ENCODE measurements around the gene DIP2C. TPM values are rescaled to one million over a fixed set of nuclear protein-coding genes. Genes with fewer than 3 reads are reported as not detected.

The DIP2C gene
- total RNA-seq, 2 experiments from 2014 or later, result 1.6 to 1.7 TPM

DNA sequence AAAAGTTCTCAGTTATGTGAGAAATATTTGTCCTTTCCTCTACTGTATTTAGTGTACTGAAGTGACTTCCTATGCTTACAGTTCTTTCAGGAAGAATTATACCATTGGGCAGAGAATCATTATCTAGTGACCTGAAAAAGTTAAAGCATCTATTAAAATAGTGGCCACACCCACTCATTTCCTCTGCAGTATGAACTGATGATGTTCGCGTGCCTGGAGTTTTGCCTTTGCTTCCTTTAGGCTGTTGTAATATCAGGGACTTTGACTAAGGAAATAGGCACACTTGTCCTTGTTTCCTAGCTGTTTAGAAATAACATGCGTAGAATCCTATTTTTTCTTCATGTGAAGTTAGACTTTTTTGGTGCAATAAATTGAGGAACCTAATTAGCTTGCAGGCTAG lies 453.6 kb downstream of the DIP2C start:
- Mint-ChIP-seq H3K27ac (no peak overlapping the region), H3K27me3 (no peaks in the 10 kb centered on the region), H3K4me1 (no peaks in the 10 kb centered on the region), H3K4me3 (no peak overlapping the region), H3K9me3 (no peaks in the 10 kb centered on the region), H3K36me3 (peaks cover 7% of the 10 kb centered on the region)
- DNase-seq (no peak), ATAC-seq (ENCODE audit: low read depth) (no peak)
- POLR2A ChIA-PET, result no interaction called here

DNA sequence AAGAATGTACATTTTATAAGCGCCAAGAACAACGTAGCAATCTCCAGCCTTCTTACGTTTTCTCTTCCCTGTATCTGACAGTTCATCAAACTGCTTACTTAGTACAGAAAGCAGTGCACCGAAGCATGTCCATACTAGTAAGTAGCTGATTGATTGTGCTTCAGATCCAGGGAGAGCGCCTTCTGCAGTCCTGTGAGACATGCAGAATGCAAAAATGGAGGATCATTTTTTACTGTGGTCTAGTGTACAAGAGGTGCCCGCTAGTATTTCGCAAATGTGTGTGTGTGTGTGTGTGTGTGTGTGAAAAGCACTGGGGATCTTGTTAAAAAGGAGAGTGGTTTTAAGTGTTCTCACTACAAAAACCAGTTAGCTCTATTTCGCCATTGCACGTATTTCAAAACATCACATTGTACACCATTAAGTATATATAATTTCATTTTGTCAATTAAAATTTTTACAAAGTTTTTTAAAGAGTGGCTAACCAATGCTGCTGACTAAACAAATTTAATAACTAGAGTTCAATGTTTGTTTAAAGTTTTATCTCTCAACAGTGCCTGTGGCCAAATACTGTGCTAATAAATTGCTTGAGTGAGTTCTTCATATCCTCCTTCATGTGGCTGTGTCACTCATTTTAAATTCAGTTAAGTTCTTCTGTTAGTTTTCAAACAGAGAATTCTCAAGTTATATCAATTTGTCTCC lies 454.6 kb downstream of the DIP2C start:
- ATAC-seq (ENCODE audit: low read depth), result no peak
- H3K27ac Mint-ChIP-seq, result no peak overlapping the region
- H3K4me3 Mint-ChIP-seq, result no peak overlapping the region
- no peak for DNase-seq
- no peaks in the 10 kb centered on the region for H3K9me3 Mint-ChIP-seq
- H3K36me3 Mint-ChIP-seq, result peaks cover 7% of the 10 kb centered on the region
- POLR2A ChIA-PET, result no interaction called here
- H3K27me3 Mint-ChIP-seq, result no peaks in the 10 kb centered on the region
- no peaks in the 10 kb centered on the region for H3K4me1 Mint-ChIP-seq

DNA sequence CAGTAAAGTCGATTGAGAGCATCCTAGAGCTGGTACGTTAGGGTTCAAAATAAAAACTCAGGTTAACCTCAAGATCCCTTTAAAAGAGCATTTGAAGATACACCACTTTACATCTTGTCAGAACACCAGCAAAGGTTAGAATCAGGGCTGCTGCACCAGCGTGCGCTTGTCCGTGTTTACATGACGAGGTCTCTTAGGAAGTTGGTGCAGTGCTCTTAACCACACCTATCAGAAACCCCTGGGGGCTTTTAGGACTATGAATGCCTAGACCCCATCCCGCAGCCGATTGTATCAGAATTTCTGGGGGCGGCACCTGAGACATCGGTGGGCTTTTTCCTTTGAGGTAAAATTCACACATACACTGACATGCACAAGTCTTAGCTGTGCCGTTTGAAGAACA lies 456.6 kb downstream of the DIP2C start:
- H3K36me3 Mint-ChIP-seq, result peaks cover 2% of the 10 kb centered on the region
- H3K4me3 Mint-ChIP-seq, result no peak overlapping the region
- no peaks in the 10 kb centered on the region for H3K9me3 Mint-ChIP-seq
- no peak for DNase-seq
- no peak for ATAC-seq (ENCODE audit: low read depth)
- POLR2A ChIA-PET, result no interaction called here
- H3K4me1 Mint-ChIP-seq, result peaks cover 4% of the 10 kb centered on the region
- H3K27ac Mint-ChIP-seq, result no peak overlapping the region
- no peaks in the 10 kb centered on the region for H3K27me3 Mint-ChIP-seq

DNA sequence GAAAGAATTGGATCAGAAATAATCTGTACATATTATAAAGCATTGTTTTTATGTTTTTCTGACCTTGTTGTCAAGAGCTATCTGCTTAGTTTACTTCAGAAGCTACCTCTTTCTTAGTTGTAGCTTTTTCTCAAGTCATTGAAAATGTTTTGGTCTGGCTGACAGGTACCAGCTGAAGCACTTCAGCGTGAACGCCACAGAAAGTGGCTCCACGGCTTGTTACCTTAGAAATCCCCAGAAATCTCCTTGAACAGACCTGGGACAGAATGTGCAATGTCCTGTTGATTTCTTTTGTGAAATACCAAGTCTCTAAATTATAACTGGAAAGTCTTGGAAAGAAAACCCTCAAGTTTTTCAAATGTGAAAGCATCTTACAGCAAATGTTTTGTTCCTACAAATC lies 457.4 kb downstream of the DIP2C start:
- H3K4me1 Mint-ChIP-seq, result peaks cover 4% of the 10 kb centered on the region
- no peaks in the 10 kb centered on the region for H3K27me3 Mint-ChIP-seq
- no peak overlapping the region for H3K27ac Mint-ChIP-seq

DNA sequence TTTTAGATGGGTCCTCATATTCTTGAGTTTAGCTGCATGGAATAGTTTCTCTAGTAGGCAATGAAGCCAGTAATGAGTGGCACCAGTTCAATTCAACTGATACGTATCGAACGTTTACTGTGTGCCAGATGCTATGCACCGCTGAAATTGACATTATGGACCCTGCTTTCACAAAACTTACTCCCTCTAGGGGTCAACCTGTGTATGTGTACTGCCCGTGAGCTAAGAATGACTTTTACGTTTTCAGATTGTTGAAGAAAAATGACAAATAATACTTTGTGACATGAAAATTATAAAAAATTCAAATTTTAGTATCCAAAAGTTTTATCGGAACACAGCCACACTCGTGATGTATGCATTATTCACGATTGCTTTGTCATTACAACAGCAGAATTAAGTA lies 458.7 kb downstream of the DIP2C start:
- Mint-ChIP-seq H3K4me1 (peaks cover 4% of the 10 kb centered on the region), H3K9me3 (no peaks in the 10 kb centered on the region), H3K27me3 (no peaks in the 10 kb centered on the region), H3K36me3 (no peaks in the 10 kb centered on the region), H3K4me3 (no peak overlapping the region), H3K27ac (no peak overlapping the region)
- no peak for DNase-seq
- no peak for ATAC-seq (ENCODE audit: low read depth)
- POLR2A ChIA-PET, result interaction anchor here (0.7 kb wide), 1 partner anchor 10 kb away, joined by 7 read pairs; no protein-coding TSS in a partner anchor

More for the DNA sequence above, 457.4 kb downstream of the DIP2C start:
- DNase-seq, result no peak
- Mint-ChIP-seq H3K4me3 (no peak overlapping the region), H3K36me3 (peaks cover 2% of the 10 kb centered on the region), H3K9me3 (no peaks in the 10 kb centered on the region)
- no peak for ATAC-seq (ENCODE audit: low read depth)
- POLR2A ChIA-PET, result no interaction called here

DNA sequence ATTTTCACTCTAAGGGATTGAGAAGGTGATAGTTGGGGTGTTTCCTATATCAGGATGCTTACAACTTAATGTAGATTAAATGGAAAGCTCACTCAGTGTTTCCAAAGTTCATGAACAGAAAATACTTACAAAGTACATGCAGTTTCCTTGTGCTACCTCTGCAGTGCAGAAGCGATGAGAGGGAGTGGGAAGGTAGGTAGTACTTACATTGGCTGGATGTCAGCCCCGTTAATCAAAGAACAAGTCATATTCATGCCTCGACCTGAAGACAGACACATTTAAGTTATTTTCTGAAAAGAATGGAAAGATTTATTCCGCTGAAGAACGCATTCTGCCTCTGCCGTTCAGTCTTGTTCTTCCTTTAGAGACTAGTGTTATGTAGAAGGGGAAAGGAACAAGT lies 461.1 kb downstream of the DIP2C start:
- no peak overlapping the region for H3K27ac Mint-ChIP-seq
- ATAC-seq (ENCODE audit: low read depth) (no peak), DNase-seq (no peak)
- H3K9me3 Mint-ChIP-seq, result no peaks in the 10 kb centered on the region
- H3K27me3 Mint-ChIP-seq, result no peaks in the 10 kb centered on the region
- no peak overlapping the region for H3K4me3 Mint-ChIP-seq
- POLR2A ChIA-PET, result no interaction called here
- H3K36me3 Mint-ChIP-seq, result peaks cover 3% of the 10 kb centered on the region
- H3K4me1 Mint-ChIP-seq, result peaks cover 4% of the 10 kb centered on the region

DNA sequence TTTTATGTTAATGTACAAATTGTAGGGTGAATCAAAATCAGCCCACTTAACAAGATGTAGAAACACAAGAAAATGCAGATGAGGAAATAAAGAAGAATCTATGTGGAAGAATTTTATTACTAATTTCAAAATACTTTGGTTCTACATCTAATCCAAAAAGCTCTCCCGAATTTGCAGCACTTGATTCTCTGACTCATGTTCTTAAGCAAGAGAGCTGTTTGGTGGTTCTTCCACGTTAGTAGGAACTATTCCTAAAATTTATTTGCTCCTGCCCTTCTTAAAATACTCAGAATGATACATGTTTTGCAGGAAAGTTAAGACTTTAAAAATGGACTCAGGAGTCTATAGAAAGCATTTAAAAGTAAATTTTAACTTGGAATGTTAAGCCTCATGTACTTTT lies 462.5 kb downstream of the DIP2C start:
- POLR2A ChIA-PET, result interaction anchor here (1.3 kb wide), 1 partner anchor 23 kb away, joined by 3 read pairs; no protein-coding TSS in a partner anchor
- Mint-ChIP-seq H3K27me3 (no peaks in the 10 kb centered on the region), H3K4me3 (no peak overlapping the region), H3K9me3 (no peaks in the 10 kb centered on the region), H3K4me1 (peaks cover 4% of the 10 kb centered on the region), H3K36me3 (peaks cover 7% of the 10 kb centered on the region), H3K27ac (no peak overlapping the region)
- ATAC-seq (ENCODE audit: low read depth), result no peak
- no peak for DNase-seq

DNA sequence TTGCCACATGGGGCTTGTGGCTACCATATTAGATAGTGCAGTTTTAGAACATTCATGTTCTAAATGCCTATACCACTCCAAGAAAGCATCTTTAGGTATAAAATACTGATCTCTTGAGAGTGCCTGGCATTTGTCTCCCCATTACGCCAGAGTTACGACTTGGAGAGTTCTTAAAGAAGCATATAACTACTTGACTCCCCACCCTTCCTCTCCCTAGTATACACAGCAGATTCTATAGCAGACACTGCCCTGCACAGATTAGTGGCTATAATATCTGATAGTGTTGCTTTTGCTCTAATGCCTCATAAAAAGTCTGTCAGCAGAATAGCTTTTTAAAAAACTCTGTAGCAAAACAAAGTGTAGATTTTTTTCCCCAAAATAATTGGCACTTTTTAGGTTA lies 463.4 kb downstream of the DIP2C start:
- POLR2A ChIA-PET, result no interaction called here
- ATAC-seq (ENCODE audit: low read depth) (no peak), DNase-seq (no peak)
- no peak overlapping the region for H3K27ac Mint-ChIP-seq
- peaks cover 13% of the 10 kb centered on the region for H3K36me3 Mint-ChIP-seq
- no peaks in the 10 kb centered on the region for H3K27me3 Mint-ChIP-seq
- H3K4me1 Mint-ChIP-seq, result peaks cover 9% of the 10 kb centered on the region
- no peaks in the 10 kb centered on the region for H3K9me3 Mint-ChIP-seq
- H3K4me3 Mint-ChIP-seq, result no peak overlapping the region

DNA sequence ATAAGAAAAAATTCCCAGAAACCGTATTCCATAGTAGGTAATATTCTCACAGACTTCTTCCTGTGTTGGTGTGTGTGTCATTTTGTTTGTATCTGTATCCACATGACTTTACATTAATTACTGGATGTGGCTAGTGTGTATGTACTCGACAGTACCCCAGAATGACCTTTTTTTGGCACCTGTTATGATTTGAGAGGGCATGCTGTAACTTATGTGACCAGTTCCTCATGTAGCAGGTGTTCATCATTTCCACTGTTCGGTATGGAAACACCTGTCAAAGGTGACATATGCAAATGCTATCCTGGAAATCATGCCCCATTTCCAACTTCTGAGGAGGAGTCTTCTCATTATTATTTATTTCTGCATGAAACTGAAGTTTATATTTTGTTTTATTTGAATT lies 464.9 kb downstream of the DIP2C start:
- Mint-ChIP-seq H3K36me3 (peaks cover 16% of the 10 kb centered on the region), H3K9me3 (no peaks in the 10 kb centered on the region), H3K27me3 (no peaks in the 10 kb centered on the region), H3K4me1 (peaks cover 20% of the 10 kb centered on the region), H3K4me3 (no peak overlapping the region), H3K27ac (no peak overlapping the region)
- DNase-seq (no peak), ATAC-seq (ENCODE audit: low read depth) (no peak)
- POLR2A ChIA-PET, result no interaction called here

Small RNA genes lying within 50 kb of the gene (microRNA-seq; reads per million reads assigned to microRNA genes)
- not detected for gene MIR5699

Other genes with a start within 250 kb of the DIP2C start
- 10 to 100 TPM; 98.1 to 99.8 TPM for gene LARP4B, start 242.0 kb upstream of the DIP2C start, total RNA-seq

All from activated naive CD8-positive, alpha-beta T cell treated with anti-CD3 and anti-CD28 coated beads, Interleukin-2, amount 10 ng/mL, durations not matched to agents 7 days and 5 days (primary cell).